IMR-90 (cell line): Measurements from ENCODE around the gene ZBTB48.

Source experiments
- CTCF ChIP-seq: conservative IDR thresholded peaks from 2 replicates; pipeline ENCODE4 v1.5.1; 2012; ENCODE audit warnings: mild to moderate bottlenecking, low read depth, low read length, improper control_type of control experiment
- POLR2A ChIP-seq: IDR thresholded peaks from 2 replicates; pipeline ENCODE4 v1.6.1; 2012; ENCODE audit warnings: mild to moderate bottlenecking, low read depth, low read length

GRCh38 chr1:6586404-6586816 is 6.6 kb downstream of the ZBTB48 start:
- TF ChIP-seq CTCF (no peak), POLR2A (no peak)
